HG03469 (cell line): ENCODE data around the gene MYOD1.

Source experiments
- ATAC-seq: cut with Tn5 transposase; IDR thresholded peaks from one replicate; pipeline ENCODE4 v1.9.1; 2021; ENCODE audit warnings: mild to moderate bottlenecking, moderate library complexity, moderate number of reproducible peaks; ENCODE audit not compliant: unreplicated experiment

The MYOD1 gene

DNA sequence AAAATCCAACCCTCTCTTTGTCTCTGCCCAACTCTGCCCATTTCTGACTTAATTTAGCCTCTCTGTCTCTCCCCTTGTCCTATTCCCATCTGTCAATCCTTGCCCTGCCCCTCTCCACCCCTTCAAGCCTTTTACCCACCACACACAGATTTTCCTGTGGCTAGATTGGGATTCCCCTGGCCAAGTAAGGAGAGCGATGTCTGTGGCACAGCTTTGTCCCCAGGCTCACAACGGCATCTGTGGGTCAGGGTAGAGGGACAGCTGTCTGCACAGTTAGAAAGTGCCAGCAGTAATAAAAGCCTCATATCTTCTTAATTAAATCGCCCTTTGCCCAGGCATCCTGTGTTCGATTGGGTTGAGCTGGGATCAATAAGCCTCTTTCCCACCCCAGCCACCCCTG is 13.9 kb downstream of the MYOD1 start:
- no peak for ATAC-seq

DNA sequence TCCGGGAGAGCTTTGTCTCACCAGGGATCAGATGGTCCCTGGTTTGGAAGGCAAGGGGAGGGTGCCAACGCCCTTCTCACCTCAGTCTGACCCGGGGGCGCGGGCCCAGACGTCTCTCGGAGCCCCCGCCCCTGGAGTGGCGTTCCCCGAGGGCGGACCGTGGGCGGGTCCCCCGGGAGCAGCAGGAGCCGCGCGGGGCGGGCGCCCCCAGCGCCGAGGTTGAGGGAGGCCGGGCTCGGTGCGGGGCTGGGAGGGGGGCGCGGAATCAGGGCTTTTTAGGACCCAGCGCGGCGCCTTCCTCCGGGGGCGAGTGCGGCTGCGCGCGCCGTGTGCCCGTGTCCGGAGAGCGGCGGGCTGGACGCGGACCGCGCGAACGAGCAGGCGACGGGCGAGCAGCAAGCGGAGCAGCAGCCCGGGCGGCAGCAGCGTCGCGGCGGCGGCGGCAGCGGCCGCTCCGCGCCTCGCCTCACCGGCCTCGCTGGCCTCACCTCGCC is 15.1 kb downstream of the MYOD1 start, which contains the start of gene KCNC1:
Gene KCNC1 (plus strand): TSS at position 364 of the 494 bp plus-strand sequence. CDS start 1,222 bp downstream, outside the sequence.
- ATAC-seq = no peak

DNA sequence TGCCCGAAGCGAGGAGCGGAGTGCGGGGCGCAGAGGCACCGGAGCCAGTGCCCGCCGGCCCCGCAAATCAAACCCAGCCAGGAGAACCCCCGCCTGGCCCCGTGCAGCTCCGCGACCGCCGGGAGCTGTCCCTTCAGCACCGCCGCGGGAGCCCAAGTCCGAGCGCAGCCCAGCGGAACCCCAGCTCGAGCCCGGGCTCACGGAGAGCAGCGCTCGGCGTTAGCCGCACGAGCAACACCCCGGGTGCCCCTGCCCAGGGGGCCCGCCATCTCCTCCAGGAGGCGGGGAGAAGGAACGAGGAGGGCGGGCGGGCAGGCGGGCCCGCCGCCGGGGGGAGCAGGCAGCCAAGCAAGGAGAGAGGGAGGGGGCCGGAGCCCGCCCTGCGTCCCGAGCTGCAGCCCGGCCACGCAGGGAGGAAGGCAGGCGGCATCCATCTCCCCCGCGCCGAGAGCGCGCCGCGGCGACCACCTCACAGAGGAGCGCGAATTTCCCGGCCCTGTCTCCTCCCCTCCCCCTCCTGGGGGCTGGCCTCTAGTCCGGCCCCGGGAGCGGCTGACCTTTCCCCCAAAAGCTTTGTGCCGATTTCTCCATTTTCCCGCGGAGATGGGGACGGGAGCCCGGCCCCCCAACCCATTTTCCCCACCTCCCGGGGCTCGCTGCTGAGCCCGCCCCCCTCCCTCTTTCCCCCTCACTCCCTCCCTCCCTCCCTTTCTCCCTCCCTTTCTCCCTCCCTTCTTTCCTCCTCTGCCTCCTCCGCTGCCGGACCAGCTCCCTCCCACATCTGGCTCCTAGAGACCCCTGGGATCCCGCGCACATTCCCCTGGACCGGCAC is 15.8 kb downstream of the MYOD1 start:
- ATAC-seq = no peak

DNA sequence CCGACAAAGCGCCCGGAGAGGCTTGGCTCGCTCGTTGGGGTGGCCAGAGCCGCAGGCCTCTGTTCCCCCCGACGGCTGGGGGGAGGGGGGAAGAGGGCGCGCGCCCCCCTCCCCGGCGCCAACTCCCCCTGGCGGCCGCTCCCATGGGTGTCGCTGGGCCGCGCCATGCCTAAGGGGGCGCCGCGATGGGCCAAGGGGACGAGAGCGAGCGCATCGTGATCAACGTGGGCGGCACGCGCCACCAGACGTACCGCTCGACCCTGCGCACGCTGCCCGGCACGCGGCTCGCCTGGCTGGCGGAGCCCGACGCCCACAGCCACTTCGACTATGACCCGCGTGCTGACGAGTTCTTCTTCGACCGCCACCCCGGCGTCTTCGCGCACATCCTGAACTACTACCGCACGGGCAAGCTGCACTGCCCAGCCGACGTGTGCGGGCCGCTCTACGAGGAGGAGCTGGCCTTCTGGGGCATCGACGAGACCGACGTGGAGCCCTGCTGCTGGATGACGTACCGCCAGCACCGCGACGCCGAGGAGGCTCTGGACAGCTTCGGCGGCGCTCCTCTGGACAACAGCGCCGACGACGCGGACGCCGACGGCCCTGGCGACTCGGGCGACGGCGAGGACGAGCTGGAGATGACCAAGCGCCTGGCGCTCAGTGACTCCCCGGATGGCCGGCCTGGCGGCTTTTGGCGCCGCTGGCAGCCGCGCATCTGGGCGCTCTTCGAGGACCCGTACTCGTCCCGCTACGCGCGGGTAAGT is 16.6 kb downstream of the MYOD1 start:
- ATAC-seq = no peak

DNA sequence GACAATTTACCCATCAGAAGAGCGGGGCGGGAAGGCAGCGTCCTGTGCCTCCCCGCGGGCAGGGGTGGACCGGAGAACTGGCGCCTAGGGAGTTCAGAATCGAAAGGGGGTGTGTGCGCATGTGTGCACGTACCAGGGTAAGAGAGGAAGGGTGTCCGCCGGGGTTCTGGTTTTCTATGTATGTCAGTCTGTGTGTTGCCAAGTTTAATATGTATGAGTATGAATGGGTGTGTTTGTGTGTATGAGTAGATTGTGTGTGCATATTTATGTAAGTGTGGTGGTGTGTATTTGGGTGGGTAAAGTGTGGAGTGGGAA is 17.2 kb downstream of the MYOD1 start:
- no peak for ATAC-seq

DNA sequence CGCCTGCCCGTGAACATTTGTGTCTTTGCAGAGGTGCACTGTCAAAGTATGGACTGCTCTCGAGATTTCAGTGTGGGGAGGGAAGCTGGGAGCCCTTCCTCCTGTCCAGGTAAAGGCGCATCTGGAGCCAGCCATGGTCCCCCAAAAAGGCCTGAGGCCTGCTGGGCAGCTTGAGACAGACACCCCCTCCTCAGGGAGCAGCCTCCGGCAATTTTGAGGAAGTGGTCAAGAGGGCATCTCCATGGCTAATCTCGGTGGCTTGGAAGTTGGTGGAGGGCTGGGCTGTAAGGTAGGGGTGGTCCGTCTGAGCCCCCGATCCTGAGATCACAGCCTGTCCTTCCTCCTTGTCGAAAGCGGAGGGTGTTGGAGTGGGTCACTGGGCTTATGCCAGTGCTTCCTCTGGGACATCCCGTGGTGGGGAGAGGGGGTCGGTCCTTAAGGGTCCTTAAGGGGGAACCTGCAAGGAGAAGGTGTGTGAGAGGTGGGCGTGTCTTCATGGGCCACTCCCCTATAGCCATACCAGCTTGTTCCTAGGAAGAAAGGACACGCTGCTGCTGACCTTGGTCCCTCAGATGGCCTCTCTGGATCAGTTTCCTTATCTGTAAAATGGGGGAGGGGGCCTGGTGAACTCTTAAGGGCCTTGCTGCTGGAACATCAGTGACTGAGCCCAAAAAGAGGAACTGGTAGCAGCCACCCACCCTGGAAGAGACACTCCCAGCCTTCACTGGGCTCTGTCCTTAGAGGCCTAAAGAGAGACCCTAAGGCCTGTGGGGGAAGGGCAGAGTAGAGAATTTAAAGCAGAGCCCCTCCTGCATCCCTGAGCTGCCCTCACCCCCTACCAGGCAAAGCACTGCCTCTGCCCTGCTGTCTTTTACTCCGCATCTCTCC is 17.8 kb downstream of the MYOD1 start:
- no peak for ATAC-seq

DNA sequence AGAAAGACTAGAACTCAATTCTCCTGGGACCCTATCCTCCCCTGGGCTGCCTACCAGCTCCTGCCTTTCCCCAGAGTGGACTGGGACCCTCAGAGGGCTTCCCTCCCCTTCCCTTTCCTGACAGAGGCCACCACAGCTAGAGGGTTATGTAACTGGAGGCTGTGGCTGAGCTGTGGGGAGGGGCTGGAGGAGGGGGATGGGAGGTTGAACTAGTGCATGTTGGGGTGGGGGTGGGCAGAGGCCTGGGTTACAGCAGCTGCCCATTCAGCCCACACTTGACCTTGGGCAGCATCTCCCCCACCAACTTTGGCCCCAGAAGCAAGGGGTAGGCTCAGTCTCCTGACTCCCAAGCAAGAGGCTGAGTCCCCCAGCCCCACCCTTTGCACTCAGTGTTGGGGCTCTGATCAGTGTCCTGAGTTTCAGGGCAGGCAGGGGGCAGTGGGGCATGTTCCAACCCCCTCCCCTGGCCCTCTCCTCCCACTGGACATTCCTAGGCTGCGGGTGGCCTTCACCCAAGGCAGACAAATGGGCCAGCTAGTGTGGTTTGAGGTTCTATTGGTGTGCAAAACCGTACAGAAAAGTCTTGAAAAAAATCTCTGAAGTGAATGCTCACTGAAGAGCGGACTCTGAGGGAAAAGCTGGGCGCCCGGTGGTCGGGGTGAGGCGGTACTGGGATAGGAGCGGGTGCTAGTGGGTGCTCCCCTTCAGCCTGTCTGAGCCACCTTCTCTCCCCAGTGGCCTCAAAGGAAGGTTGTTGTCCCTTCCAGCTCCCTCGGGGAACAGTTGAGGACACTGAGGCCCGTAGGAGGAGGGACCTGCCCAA is 19.0 kb downstream of the MYOD1 start:
- no peak for ATAC-seq

DNA sequence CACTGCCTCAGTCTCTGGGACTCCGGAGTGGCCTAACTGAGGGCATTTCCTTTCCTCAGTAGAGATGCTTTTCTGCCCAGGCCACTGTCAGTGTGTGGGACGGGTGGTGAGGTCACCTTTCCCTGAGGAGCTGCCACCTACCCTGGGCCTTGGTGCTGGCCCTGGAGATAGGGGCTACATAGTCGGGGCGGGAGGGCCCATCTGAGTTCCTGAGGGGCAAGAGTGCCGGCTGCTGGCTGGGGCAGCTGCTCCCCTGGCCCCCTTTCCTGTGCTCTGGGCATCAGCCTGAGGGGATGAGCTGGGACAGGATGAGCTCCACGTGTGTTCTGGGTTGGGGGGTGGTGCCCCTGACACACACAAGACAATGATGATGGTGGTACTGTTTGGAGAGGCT is 20.6 kb downstream of the MYOD1 start:
- ATAC-seq = no peak

DNA sequence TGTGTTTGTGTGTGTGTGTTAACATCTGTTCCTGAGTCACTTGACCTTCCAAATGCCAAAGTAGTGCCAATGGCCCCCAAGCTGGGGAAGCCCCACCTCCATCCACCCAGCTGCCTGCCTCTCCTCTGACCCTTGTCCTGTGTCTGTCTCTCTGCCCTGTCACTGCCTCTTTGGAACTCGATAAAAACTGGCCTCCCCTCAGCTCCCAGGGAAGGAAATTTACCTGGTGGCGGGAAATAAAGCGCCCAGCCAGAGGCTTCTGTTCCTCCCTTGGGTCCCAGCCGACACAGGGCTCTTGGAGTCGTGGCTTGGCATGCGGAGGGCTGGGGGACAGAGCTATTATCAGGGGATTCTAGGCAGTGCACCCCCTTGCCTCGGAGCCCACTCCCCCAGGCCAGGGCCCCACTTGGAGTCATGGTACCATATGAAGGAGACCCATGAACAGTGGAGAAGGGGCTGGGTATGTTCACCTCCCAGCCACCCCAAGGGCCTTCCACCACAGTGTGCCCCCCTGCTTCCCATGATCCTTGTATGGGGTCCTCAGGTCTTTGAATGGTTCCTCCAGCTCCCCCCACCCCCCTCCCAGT is 21.4 kb downstream of the MYOD1 start:
- ATAC-seq = no peak

DNA sequence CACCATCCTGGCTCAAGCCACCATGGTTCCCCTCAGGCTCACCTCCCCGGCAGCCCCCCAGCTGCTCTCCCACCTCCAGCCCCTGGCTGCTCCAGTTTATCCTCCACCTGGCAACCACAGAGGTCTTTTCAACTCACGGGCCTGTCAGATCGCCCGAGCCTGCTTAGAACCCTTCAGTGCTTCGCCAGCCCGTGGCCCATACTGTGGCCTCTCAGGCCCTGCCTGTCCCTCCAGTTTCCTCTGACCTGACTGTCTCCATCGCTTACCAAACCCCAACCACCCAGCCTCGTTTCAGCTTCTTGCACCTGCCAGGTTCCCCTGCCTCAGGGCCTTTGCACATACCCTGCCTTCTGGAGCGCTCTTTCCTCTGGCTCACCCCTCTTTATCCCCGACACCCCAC is 22.1 kb downstream of the MYOD1 start:
- ATAC-seq = no peak

DNA sequence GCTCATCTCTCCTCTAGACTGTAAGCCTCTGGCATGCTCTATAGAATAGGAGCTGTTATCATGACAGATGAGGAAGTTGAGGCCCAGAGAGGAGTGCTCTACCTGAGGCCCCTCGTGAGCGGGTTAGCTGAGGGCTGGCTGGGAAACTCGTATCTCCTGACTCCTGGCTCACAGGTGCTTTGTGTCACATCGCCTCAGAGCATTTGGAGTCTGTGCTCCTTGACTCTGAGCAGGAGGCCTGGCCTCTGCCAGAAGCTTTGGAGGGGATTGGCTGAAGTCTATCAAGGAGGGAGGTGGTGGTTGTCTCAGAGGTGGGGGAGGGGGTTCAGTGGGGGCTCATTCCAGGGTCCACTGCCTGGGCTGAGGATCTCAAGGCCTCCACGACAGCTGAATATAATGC is 22.6 kb downstream of the MYOD1 start:
- no peak for ATAC-seq

DNA sequence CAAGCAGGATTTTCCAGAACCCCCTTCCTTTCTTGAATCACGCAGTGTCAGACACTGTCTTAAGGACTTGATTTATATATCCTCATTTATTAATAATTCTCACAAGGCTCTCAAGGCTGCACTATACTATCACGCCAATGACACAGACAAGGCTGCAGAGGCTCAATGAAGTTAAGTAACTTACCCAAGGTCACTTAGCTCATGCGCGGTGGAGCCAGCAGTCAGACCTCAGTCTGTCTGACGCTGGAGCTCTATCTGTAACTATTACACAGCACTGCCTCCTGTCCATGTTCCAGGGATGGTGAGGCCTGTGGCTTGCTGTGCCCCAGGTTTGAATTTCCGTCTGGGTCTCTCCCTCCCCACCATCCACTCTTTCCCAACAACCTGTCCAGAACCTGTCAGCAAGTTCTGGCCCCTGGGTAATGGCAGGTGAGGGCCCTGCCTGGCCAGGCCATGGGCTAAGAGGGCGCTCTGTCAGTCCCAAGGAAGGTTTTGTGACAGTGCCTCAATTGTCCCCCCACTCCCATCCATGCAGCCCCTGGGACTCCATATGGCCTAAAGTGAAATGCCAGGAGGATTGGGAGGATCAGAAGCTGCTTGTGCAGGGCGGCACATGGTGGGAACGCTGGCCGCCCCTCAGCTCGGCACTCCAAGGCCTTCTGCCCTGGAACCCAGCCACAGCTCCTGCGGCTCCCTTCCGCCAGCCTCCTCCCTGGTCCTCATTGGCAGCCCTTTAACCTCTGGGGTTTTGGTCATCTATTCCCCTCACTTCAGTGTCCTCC is 23.8 kb downstream of the MYOD1 start:
- no peak for ATAC-seq

DNA sequence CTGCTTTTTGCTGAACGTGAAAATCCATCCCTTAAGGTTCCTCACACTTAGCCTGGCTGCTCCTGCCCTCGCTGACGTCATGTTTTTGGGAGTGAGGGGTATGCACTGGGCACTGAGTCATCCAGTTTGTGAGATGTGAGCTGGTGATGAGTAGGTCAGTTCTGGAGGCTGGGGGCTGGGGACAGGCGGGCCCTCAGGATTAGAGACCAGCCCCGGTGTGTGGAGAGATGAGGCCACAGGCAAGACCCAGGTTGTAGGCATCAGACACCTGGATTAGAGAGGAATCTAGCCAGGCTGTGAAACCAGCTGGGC is 24.4 kb downstream of the MYOD1 start:
- no peak for ATAC-seq

DNA sequence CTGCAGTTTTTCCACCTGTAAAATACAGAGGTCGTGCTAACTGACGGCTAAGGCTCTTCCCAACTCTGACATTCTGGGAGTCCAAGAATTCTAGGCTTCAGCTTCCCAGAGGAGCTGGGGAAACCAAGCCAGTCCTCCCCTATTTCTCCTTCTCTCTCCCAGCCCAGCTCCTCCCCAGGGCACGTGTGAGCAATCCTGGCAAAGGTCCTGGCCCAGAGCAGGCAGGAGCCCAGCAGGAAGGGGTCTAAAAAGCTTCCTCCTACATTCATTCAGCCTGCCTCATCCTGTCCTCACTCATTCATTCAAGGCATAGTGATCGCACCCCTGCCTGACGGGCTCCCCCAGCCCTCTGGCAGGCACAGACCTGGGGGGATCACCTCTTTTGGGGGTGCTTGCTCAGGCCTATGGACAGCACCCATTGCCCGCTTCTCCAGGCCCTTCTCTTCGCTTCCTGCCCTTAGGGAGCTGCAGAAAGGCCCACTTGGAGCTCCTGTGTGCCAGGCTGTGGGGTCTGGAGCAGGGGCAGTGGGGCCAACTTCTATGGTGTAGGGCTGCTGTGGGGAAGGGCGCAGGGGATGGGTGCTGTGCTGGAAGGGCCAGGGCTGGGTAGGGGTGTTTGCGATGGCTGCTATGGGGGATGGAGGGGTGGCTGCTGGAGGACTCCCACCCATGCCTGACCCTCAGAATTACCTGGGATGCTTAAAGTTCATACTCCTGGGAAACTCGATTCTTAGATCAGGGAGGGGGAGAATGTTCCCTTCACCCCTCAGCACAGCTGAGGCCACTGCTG is 25.0 kb downstream of the MYOD1 start:
- no peak for ATAC-seq

DNA sequence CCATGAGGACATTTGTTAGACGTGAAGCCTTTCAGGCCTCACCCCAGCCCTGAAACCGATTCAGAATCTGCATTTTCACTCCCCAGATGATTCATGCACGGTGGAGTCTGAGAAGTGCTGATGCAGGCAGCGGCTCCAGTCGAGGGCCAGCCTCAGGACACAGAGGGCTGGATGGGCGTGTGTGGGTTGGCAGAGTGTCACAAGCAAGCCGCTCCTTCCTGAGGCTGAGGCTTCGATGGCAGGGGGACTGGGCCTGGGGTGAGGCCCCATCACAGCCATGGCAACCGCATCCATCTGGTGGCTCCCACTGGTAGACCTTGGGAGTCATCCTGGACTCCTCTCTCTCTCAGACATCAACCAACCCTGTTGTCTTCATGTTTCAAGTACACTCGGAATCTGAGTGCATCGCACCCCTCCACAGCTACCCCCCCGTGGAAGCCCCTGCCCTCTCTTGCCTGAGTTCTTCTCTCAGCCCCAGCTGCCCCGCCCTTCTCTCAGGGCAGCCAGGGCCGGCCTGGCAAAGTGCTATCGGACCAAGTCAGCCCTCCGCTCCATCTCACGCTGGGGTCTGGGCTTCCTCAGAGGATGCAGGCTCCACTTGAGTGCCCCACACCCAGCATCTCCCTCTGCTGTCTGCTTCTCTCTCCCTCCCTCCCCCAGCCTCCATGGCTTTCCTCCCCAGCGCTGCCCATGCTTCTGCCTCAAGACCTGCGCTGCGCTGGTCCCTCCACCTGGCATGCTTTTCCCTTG is 25.8 kb downstream of the MYOD1 start:
- ATAC-seq = no peak

DNA sequence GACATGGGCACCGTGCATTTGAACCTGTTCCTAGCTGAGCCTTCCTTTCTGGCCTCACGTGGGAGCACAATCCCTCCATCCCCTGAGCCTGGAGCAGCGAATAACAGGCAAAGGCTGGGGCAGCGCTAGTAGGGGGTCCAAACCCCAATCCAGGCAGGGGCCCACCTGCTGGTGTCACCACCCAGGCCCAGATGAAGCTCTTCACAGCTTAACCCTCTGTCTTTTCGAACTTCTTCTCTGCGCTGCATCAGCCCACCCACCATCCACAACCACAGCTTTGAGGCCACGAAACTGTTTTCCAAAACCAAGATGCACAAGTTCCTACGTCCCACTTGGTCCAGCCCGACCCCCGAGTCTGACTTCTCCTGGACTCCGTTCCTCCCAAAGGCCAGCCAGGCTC is 26.7 kb downstream of the MYOD1 start:
- no peak for ATAC-seq

DNA sequence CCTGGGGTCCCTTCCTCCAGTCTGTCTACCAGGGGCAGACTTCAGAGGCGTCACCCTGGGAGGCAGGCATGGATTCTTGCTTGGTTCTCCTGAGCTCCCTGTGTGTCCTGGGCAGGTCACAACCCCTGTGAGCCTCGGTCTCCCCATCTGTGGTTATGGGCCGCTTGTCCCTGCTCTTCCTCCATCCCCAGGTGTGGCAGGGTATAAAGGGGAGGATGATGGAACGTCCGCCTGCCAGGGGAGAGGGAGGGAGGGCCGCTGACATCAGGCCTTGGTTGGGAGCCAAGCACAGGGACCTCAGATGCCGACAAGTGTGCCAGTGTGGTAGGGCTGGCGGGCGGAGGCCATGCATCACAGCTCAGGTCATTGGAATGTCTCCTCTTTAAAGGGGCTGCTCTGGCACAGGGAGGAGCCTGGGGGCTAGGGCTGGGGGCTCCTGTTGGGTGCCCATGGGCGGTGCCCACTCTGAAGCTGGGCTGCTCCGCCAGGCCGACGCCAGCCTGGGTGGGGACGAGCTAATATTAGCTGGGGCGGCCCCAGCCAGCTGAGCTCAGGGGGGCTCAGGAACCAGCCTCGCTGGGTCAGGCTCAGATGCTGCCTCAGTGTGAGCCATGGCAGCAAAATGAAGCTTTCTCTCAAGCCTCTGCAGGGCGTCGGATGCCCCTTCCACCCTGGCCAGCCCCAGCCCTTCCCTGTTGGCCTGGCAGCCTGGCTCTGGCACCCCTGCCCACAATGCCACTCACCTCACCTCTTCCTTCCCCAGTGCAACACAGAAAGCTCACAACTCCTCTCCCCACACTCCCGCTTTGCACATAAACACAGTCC is 28.0 kb downstream of the MYOD1 start:
- ATAC-seq = no peak
